GM21717 (cell line): ENCODE measurements around the gene SNIP1.
A peak's percentile ranks its signal among the peaks of the same experiment; 100 is the strongest.
"Not testable (repeated sequence)": the region's sequence is repeated elsewhere in the genome, so short reads cannot be mapped to it uniquely, and the experiment has no call there.

Source experiments
- ATAC-seq: cut with Tn5 transposase; IDR thresholded peaks from one replicate; pipeline ENCODE4 v1.9.1; 2021; ENCODE audit warnings: mild to moderate bottlenecking, moderate library complexity; ENCODE audit not compliant: unreplicated experiment

The SNIP1 gene

DNA sequence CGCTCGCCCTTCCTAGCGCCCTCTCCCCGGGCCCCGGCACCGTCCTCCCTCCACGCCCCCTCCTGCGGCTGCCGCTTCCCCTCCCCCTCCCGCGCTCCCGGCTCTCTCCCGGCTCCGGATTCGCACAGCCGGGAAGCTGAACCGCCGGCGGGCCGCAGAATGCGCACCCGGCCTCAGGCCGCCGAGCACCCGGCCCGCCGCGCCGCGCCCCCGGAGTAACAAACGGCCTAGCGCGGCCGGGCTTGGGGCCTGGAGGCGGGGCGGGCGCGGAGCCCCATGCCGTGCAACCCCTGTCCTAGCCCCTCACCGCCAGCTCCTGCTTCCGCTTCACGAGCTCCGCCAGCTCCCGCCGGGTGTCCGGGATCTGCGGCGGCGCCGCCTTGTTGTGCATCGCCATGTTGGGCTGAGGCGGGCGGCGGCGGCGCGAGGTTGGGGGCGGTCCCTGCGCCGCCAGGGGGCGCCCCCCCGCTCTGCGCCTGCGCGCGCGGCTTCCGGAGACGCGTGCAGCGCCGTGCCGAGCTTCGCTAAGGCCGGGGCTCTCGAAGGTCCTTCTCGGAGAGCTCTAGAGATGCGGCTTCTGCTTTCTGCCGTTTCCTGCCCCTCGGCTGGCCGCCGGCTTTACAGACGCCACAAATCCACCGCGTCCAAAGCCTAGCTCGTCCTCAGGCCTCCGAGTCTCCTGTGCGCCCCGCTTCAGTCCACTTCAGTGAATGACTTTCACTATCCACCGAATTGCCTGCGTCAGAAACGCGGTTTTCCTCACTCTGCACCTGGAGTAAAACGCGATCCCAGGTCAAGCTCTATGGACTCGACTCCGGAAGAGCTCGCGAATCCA, 39.5 kb downstream of the SNIP1 start, which contains the start of gene MEAF6:
TSS of gene MEAF6 (minus strand) at position 417 of the 835 bp plus-strand sequence. CDS start at position 397, 20 bp downstream.
- peak; percentile 83 for ATAC-seq

DNA sequence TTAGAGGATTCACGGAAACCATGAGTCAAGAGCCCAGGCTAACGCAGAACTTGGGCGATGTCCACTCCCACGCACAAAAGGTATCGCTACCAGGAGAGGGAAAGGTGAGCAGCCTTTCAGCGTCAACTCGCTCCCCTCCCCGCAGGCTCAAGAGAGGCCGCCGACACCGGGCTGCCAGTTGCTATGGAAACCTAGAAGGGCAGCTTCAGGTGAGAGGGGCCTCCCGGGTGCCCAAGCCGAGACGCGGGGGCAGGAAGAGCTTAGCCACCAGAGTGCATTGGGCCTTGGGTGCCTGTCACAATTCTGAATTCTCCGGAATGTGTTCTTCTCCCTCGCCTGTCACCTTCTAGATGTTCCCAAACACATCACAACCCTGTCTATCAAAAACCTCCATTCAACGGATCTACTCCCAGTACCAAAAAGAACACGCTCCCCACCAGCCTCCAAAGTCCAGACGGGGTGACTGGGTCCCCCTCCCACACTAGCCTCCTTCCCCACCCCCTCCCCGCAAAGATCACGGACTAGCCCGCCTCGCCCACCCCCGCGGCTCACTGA, 40.2 kb downstream of the SNIP1 start:
- ATAC-seq = peak; percentile 38

DNA sequence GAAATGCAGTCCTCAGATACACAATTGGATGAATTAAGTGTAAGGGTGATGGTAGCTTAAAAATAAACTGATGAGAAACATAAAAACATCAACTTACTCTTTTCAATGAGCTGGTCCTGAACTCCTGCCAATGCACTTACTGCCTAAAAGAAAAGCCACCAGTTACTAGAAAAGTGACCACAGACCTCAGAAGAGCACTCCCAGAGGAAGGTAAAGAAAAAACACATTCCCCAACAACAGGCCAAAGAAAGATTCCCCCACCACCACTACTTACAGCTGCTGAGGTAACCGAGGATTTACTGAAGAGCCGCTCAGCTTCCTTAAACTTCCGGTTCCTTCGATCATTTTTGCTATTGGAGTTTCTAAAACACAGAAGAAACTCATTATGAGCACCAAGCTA, 44.9 kb downstream of the SNIP1 start:
- ATAC-seq = no peak

DNA sequence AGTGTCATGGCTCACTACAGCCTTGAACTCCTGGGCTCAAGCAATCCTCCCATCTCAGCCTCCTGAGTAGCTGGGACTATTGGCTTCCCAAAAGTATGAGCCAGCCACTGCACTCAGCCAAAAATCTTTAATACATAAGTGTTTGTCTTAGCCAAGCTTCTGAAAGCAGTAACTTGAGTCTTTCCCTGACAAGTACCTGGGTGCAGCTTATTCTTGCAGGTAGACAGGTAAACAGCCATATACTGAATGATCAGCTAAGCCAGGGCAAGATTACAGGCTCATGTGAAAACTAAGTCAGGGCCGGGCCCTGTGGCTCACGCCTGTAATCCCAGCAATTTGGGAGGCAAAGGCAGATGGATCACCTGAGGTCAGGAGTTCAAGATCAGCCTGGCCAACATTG, 47.4 kb downstream of the SNIP1 start:
- no peak for ATAC-seq

DNA sequence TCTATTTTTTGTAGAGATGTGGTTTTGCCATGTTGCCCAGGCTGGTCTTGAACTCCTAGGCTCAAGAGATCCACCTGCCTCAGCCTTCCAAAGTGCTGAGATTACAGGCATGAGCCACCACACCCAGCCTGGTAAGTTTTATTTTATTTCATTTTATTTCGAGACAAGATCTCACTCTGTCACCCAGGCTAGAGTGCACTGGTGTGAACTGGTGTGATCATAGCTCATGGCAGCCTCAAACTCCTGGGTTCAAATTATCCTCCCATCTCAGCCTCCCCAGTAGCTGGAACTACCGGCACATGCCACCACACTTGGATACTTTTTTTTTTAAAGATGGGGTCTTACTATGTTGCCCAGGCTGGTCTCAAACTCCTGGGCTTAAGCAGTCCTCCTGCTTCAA, 51.3 kb downstream of the SNIP1 start:
- ATAC-seq = not testable (repeated sequence)

DNA sequence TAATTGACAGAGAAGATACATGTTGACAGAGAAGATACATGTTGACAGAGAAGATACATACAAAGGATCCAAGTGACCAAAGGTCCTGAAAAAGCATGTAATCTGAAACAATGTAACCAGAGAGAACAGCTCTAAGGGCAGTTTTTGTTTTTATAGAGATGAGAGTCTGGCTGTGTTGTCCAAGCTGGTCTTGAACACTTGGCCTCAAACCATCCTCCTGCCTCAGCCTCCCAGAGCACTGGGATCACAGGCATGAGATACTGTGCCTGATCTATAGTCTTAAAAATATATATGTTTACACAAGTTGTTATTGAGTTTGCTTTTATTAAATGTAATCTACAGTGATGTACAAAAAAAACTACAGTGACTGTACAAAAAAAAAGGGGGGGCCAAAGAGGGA, 52.0 kb downstream of the SNIP1 start:
- no peak for ATAC-seq

DNA sequence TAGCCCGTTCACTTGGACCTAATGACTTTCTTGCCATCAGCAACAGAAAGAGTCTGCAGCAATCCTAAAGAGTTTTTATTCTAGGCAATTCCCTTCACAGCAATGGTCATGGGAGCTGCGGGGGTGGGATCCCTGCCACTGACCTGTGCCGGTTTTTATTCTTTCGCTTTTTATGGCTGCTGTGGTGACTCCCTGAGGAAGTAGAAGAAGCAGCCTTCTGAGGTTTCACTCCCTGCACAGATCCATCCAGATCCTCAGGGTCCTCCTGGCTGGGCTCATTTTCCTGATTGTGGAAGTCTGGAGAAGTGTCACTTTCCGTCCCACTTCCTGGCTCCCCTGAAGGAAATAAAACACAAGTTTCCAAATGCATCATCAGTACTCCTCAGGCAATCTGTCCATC, 52.4 kb downstream of the SNIP1 start:
- ATAC-seq = no peak

DNA sequence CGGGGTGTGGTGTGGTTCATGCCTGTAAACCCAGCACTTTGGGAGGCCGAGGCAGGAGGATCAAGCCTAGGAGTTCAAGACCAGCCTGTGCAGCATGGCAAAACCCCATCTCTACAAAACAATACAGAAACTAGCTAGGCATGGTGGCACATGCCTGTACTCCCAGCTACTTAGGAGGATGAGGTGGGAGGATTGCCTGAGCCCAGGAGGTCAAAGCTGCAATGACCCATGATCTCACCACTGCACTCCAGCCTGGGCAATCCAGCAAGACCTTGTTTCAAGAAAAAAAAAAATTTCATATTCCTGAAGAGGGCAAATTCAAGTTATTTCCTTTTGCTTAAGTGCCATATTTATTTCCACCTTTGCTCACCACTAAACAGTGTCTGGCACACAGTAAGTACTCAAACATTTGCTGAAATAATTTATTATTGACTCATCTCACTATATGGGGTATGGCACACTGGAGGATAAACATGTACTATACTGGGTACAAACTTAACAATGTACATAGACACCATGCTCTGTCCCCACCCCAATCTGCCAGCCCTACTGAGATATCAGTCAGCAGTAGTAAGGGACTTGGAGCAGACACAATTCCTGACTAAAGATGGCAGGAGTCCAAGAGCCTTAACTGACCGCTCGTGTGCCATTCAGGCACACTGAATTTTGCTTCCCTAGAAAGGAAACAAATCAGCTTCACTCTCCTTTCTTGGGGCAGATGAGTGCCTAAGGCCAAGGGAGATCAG, 55.0 kb downstream of the SNIP1 start:
- no peak for ATAC-seq

DNA sequence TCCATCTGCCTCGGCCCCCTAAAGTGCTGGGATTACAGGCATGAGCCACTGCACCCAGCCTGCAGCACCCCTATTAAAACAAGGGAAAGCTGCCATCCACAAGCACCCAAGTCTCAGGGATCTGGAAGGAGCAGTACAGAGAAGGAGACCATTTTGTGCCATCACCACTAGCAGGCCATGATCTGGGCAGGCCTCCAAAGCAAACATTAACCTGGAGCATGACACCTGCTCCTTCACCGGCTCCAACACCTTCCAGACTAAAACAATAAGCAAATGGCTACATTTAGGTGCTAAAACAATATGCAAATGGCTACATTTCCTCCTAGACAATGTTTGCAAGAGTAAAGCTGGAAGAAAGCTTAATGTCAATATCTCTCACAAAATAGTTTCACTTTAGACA, 56.3 kb downstream of the SNIP1 start:
- ATAC-seq = no peak

DNA sequence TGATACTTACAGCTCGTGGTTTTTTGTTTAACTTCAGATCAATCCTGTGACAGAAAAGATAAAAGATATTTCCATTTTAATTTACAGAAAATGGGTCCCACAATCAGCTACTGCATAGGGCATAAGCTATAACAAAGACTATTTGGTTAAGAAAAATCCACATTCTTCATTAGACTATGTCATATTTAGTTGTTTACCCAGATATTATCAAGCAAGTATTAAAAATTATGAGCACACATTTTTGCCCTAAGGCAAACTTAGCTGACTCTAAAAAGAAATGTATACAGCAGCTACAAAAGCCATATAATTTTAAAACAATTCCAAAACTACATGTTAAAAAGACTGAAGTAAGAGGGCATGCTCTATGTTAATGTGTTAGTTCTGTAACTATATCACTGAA, 58.2 kb downstream of the SNIP1 start:
- no peak for ATAC-seq

DNA sequence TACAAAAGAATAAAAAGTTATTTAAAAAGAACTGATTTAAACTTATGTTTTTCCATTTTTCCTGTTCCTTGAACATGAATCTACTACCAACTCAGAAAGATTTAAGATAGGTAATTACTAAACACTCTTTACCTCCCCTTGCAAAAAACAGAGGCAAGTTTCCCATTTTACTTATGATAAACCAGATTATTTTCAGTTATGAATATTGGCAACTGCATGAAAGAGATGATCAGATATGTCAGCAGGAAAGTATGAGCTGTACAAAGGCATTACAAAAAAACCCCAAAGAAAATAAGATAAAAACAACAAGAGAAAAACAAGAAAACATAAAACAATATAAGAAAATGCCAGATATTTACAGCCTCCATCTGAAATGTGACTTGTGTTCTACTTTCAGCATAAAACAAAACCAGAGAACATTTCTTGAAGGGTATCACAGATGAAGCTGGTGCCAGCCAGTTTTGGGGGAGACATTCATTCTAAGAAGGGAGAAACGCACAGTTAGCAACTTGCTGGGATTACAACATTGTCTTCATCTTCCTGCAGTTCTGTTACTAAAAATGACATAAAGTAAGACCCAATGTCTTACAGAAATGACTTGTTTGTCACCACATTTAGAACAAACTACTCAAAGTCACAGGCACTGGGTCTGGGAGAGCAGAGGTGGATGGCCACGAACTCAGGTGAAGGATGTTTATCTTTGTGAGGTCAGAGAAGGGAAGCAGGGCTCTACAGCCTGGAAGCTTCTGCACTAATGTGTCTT, 60.6 kb downstream of the SNIP1 start:
- no peak for ATAC-seq

DNA sequence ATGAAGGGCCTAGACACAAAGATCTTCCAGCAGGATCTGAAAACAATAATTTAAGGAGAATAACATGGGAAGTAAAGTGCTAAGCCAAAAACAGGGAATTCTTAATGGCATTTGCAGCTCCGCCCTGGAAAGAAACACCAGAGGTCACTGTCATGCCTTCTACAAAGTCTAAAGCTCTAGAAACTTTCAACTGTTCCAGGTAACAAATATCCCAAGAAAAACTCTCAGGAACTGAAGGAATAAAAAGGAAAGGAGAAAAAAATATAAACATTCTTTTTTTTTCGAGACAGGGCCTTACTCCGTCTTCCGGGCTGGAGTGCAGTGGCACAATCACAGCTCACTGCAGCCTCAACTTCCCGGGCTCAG, 66.5 kb downstream of the SNIP1 start:
- no peak for ATAC-seq

DNA sequence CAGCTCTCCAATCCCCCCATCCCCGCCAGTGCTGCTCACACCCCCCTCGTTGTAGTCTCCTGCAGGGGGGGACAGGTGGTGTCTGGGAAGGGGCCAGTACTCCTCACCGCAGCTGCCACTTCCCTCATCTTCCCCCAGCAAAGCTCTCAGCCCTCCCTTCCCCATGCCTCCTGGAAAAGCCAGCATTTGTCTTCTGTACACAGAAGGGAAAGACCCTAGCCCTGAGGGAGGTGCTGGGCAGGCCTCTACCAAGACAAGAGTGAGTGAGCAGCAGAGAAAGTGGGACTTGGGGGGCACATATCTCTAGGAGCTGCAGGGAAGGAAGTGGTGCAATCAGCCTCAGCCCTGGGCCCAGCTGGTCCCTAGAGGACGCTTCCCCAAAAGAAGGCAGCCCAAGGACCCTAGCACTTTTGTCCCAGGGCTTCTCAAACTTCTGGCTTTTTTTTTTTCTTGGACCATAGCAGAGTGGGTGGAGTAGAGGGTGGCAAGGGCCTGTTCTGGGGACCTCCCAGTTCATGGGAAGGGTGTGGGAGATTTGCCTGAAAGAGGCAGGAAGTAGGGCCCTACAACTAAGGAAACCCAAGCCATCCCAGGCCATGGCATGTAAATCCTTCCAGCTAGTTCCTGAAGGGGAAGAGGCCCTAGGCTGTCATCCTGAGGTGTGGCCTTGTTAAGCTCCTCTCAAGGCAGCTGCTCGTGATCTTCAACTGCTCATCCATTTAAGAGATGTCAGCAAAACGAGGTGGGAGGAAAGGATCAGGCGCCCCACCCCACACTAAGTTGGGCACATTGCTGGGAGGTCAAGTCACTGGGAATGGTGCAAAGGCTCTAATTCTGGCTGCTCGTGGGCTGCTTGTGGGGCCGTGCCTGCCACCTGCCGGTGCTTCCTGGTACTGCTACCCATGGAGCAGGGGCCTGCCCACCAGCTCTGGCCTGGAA, 67.1 kb downstream of the SNIP1 start:
- ATAC-seq = peak; percentile 40

DNA sequence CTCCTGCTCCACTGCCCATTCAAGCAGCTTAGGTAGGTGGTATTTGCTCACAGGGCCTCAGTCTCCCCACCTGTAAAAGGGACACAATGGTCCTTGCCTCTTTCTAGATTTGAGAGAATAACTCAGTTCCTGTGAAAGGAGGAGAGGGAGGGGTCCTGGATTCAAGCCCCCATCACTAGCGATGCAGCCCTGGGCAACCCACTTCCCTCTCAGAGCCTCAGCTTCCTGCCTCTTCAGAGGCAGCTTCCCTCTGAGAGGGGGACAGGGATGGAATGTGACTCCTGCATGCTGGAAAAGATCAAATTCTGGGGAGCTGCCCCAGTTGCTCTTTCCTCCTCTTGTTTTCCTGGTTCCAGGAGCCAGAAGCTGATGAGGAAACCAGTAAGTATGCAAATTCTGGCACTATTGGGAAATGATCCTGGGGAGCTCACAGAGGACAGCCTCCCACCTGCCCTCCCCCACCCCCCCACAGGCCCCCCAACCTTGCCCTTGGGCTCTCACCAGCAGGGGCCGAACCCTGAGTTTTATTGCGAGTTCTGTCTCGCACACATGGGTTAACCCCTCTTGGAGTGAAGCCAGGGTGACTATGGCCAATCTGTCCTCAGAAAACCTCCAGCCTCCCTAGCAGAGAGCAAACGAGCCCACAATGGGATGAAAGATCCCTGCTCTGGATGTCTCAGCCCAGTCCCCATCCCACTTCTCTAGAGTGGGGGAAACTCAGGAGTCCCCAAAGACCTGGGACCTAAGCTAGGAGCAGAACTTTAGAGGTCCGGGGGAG, 68.0 kb downstream of the SNIP1 start:
- no peak for ATAC-seq
